ENCODE measurements around the gene NCKIPSD.

DNA sequence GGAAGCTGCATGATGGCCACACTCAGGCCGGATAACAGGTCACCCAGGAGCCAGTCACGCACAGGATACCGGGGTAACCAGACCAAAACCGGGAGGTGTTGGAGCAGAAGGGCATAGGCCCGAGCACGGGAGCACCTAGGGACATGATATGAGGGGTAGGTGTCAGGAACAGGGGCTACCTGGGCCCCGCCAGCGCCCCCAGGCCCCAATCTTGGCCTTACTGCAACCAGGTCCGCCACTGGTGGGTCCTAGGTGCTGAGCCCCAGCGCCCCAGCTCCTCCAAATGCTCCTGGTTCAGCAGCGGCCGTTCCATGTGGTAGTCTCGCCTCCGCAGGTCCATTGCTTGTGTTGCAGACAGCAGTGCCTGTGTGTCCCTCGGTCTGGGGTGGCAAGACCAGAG lies 52.5 kb downstream of the NCKIPSD start:
- TF ChIP-seq, protein P1, sequence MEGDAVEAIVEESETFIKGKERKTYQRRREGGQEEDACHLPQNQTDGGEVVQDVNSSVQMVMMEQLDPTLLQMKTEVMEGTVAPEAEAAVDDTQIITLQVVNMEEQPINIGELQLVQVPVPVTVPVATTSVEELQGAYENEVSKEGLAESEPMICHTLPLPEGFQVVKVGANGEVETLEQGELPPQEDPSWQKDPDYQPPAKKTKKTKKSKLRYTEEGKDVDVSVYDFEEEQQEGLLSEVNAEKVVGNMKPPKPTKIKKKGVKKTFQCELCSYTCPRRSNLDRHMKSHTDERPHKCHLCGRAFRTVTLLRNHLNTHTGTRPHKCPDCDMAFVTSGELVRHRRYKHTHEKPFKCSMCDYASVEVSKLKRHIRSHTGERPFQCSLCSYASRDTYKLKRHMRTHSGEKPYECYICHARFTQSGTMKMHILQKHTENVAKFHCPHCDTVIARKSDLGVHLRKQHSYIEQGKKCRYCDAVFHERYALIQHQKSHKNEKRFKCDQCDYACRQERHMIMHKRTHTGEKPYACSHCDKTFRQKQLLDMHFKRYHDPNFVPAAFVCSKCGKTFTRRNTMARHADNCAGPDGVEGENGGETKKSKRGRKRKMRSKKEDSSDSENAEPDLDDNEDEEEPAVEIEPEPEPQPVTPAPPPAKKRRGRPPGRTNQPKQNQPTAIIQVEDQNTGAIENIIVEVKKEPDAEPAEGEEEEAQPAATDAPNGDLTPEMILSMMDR (IDR thresholded peaks at IDR 0.05) = no peak
- TF ChIP-seq POLR2AphosphoS5 (IDR thresholded peaks at IDR 0.05; ENCODE audit: insufficient read depth in 1 of 2, low read depth in 1 of 2) = no peak
